Stomach (tissue), 4 donors: ENCODE results near the gene SLC43A1.

Source experiments
- CTCF ChIP-seq, 7 experiments: fragments of 450-650 bp in 4 of 7; fragments of 200-600 bp in 3 of 7; sonication (generic) in 3 of 7; IDR thresholded peaks; one replicate each; pipeline ENCODE4 v1.5.1; 2016 to 2019; ENCODE audit warnings: antibody characterized with exemption in 7 of 7, control low read depth in 2 of 7, mild to moderate bottlenecking in 1 of 7
- POLR2AphosphoS5 ChIP-seq, 3 donors: sonication (generic); formaldehyde crosslinking; IDR thresholded peaks; one replicate each; pipeline ENCODE4 v1.6.1; 2016; ENCODE audit warnings: antibody characterized with exemption in 3 of 3

- no peak for TF ChIP-seq CTCF (IDR thresholded peaks at IDR 0.05)
- TF ChIP-seq POLR2AphosphoS5 (IDR thresholded peaks at IDR 0.05), result no peak
Measured at GRCh38 chr11:57490456-57491248, 24.9 kb downstream of the SLC43A1 start.
